A549 treated with AZD9567 at 1 μM for 4 hours (cell line): ENCODE measurements around the gene CSTPP1. TPM values are rescaled to one million over a fixed set of nuclear protein-coding genes. Genes with fewer than 3 reads are reported as not detected.

Experiments used
- total RNA-seq: library from RNA; stranded (reverse); fragments of 200-300 nt; extraction: Qiagen RNA extraction; gene quantifications from 5 replicates; pipeline ENCODE4 v1.2.3, GENCODE V29; 2022; ENCODE audit not compliant: insufficient read depth

The CSTPP1 gene
- 23.0 to 31.7 TPM (median 28.9 TPM) in 5 replicates for total RNA-seq

GRCh38 chr11:46936138-46937110 is at the start of gene CSTPP1:
Gene CSTPP1, plus strand, starts transcription at chr11:46936761. Its CDS starts 45 bp downstream, at chr11:46936806.

GRCh38 chr11:46918083-46918787 is 18.3 kb upstream of the CSTPP1 start, which contains the start of gene LRP4:
Gene LRP4, minus strand, starts transcription at chr11:46918550. Its CDS starts 171 bp downstream, at chr11:46918379.

GRCh38 chr11:47176328-47177228 is 240.0 kb downstream of the CSTPP1 start, which contains the start of gene ARFGAP2:
Gene ARFGAP2, minus strand, starts transcription at chr11:47176879. Its CDS starts 26 bp downstream, at chr11:47176853.

GRCh38 chr11:47186076-47186699 is 249.6 kb downstream of the CSTPP1 start, which contains the start of gene PACSIN3:
Gene PACSIN3, minus strand, starts transcription at chr11:47186434. Its CDS starts 3,707 bp downstream, at chr11:47182727.

Other genes with a start within 250 kb of the CSTPP1 start
- 51.3 to 61.9 TPM (median 54.7 TPM) in 5 replicates for gene ARHGAP1, start 236.1 kb upstream of the CSTPP1 start, total RNA-seq
- 12.1 to 20.7 TPM (median 17.2 TPM) in 5 replicates for gene ZNF408, start 235.7 kb upstream of the CSTPP1 start, total RNA-seq
- gene F2, start 217.5 kb upstream of the CSTPP1 start, total RNA-seq, result 1.8 to 5.0 TPM (median 2.0 TPM) in 5 replicates
- 60.5 to 113 TPM (median 70.8 TPM) in 5 replicates for gene CKAP5, start 90.5 kb upstream of the CSTPP1 start, total RNA-seq
- 6.7 to 7.8 TPM (median 7.1 TPM) in 5 replicates for gene LRP4, start 18.2 kb upstream of the CSTPP1 start, total RNA-seq
- 27.8 to 42.9 TPM (median 29.6 TPM) in 5 replicates for gene ARFGAP2, start 240.1 kb downstream of the CSTPP1 start, total RNA-seq
- 17.6 to 27.9 TPM (median 24.1 TPM) in 5 replicates for gene PACSIN3, start 249.7 kb downstream of the CSTPP1 start, total RNA-seq